ENCODE measurements around the gene PTDSS2.
A peak's percentile ranks its signal among the peaks of the same experiment; 100 is the strongest.
"Not testable (repeated sequence)": the region's sequence is repeated elsewhere in the genome, so short reads cannot be mapped to it uniquely, and the experiment has no call there.

The PTDSS2 gene

DNA sequence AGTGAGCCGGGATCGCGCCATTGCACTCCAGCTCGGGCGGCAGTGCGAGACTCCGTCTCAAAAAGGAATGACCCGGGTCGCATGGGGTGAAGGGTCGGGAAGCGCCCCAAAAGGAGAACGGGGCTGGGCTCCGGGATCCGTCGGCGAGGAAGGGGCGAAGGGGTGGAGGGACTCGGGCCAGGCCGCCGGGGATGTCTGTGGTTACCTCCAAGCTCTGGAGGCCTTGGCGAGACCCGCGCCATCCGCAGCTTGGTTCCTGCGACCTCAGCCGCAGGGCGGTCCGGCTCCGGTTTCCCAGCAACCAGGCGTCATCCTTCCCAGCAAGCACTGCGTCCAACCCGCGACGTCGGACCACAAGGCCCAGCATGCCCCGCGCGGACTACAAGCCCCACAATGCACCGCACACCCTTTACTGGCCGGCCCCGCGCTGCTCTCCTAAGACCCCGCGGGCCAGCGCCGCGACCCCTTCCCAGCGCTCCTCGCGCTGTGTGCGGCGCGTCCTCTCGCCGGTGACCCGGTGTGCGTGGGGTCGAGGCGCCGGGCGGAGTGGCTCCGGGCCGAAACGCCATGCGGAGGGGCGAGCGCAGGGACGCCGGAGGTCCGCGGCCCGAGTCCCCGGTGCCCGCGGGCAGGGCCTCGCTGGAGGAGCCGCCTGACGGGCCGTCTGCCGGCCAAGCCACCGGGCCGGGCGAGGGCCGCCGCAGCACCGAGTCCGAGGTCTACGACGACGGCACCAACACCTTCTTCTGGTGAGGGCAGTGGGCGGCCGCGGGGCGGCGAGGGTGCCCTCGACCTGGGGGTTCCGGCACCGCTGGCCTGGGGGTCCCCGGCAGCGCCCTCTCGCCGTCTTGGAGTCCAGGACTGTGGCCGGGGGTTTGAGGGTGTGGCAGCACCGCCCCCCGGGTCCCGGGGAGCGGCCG, at the start of gene PTDSS2:
TSS of gene PTDSS2 (plus strand) at position 391 of the 920 bp plus-strand sequence. CDS start at position 568, 177 bp downstream.
- peak; percentile 91 for DNase-seq (ENCODE audit: low read depth)

DNA sequence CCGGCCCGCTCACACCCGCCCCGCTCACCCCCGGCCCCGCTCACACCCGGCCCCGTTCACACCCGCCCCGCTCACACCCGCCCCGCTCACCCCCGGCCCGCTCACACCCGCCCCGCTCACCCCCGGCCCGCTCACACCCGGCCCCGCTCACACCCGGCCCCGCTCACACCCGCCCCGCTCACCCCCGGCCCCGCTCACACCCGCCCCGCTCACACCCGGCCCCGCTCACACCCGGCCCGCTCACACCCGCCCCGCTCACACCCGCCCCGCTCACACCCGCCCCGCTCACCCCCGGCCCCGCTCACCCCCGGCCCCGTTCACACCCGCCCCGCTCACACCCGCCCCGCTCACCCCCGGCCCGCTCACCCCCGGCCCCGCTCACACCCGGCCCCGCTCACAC, 48.9 kb upstream of the PTDSS2 start:
- DNase-seq (ENCODE audit: low read depth): not testable (repeated sequence)

GRCh38 chr11:403021-403760, 46.9 kb upstream of the PTDSS2 start:
- no peak for DNase-seq (ENCODE audit: low read depth)

DNA sequence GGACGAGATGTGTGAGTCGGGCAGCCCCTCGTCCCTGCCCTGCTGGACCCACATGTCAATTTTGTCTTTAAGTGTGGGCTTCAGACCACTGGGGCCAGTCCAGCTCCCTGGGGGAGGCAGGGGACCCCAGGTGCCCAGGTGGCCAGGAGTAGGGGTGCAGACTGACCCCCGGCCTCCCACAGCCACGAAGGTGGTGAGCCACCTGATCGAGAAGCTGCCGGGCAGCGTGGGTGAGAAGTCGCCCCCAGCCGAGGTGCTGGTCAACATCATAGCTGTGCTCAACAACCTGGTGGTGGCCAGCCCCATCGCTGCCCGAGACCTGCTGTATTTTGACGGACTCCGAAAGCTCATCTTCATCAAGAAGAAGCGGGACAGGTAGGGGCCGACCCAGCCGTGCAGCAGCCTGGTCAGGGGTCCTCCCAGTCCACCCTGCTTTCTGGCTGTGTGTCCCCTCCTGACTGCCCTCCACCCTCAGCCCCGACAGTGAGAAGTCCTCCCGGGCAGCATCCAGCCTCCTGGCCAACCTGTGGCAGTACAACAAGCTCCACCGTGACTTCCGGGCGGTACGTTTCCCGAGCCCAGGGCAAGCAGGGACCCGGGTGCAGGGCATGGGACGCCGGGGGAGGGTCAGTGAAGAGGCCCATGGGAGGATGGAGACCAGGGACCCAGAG, 46.2 kb upstream of the PTDSS2 start:
- DNase-seq (ENCODE audit: low read depth): no peak

DNA sequence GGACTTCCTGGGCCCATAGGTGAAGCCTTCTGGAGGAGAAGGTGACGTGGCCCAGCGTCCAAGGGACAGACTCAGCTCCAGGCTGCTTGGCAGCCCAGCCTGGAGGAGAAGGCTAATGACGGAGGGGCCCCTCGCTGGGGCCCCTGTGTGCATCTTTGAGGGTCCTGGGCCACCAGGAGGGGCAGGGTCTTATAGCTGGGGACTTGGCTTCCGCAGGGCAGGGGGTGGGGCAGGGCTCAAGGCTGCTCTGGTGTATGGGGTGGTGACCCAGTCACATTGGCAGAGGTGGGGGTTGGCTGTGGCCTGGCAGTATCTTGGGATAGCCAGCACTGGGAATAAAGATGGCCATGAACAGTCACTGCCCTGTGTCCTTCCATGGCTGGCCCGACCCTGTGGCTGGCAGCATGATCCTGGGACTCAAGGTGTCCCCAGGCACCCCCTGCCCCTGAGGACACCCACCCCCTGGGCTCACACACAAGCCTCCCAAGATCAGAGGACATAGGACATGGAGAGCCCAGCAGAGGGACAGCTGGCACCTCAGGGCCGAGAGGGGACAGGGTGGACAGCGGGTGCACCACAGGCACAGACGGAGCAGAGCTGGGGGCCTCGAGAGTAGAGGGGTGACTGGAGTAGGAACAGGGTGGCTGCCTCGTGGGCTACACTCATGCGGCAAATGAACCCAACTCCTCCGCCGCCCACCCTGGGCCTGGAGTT, 45.4 kb upstream of the PTDSS2 start:
- DNase-seq (ENCODE audit: low read depth): no peak

GRCh38 chr11:405323-405953, 44.6 kb upstream of the PTDSS2 start:
- DNase-seq (ENCODE audit: low read depth): no peak

DNA sequence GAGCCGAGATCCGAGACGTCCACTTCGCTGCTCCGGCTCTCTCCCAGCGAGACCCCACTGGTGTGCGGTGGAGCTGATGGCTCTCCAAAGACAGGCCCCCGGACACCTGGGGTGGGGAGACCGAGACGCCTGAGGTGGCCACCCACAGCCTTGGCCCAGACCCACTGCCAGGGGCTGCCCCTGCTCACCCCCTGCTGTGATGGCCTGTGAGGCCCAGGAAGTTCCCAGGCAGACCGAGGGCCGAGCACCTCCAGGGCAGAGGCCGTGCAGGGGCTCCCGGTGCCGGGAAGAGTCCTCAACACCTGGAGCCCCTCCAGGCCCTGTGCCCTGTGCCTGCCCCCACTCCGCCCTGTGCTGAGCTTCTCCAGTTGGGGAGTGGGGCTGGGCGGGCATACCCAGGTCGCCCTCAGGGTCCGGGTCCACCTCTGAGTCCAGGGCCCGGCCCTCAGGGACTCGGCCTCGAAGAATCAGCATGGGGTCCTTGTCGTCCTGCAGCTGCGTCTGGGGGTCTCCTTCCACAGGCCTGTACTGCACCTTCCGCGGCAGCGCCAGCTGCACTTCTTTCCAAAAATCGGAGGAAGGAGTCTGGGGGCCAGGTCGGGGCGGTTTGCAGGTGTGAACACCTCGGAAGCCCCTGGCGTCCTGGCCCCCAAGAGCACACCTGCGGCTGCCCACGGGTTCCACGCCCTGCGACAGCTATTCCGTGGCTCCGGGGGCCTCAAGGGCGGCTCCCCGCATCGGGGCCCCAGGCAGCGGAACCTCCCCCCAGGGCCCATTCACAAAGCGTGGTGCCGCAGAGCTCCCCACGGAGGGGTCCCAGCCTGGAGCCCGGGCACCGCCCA, 43.9 kb upstream of the PTDSS2 start:
- no peak for DNase-seq (ENCODE audit: low read depth)

DNA sequence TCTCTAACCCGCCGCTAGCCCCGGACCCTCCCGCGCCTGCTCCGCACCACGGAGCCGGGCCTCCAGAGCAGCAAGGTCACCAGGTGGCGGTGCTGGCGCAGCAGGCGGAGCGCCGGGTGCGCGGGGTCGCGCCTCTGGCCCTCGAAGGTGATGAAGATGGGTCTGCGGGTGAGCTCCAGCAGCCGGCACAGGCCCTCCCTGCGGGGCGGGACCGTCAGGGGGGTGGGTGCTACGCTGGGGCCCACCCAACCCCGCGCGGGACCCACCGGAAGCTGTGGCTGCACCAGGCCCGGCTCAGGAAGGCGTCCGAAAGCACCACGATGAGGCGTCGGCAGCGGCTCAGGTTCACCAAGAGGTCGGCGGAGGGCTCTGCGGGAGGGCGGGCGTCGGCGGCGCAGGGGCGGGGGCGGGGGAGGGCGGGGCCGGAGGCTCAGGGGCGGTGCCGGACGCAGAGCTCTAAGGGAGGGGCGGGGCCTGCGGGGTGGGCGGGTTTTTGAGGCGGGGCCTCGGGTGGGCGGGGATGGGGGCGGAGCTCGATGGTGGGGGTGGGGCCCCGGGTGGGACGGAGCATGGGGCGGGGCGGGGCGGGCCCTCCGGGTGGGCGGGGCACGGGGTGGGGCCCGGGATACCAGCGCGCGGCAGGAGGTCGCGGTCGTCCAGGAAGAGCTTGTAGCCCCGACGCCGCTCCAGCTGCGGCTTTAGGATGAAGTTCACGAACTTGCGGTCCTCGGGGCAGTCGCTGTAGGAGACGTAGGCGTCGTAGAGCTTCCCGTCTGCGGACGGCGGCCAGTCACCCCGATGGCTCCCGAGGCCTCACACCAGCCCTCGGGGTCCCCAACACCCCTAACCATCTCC, 43.1 kb upstream of the PTDSS2 start:
- DNase-seq (ENCODE audit: low read depth): peak; percentile 82

DNA sequence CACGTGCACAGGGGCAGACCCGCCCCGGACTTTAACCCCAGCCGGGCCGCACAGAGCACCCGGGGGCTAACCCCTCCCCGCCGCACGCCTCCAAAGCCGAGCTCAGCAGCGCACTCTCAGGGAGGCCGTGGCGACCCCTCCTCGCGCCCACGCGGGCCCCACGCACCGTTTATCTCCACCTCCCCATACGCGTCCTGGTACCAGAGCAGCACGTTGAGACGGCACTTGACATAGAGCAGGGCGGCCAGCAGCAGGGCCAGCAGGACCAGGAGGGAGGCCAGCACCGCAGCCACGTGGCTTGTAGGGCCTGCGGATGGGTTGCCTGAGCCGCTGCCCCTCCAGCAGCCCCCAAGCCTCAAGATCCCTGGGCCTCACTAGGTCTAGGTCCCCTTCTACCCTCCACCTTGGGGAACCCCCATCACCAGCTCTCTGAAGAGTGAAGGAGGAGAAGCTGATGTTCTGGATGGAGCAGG, 42.4 kb upstream of the PTDSS2 start:
- DNase-seq (ENCODE audit: low read depth): no peak

DNA sequence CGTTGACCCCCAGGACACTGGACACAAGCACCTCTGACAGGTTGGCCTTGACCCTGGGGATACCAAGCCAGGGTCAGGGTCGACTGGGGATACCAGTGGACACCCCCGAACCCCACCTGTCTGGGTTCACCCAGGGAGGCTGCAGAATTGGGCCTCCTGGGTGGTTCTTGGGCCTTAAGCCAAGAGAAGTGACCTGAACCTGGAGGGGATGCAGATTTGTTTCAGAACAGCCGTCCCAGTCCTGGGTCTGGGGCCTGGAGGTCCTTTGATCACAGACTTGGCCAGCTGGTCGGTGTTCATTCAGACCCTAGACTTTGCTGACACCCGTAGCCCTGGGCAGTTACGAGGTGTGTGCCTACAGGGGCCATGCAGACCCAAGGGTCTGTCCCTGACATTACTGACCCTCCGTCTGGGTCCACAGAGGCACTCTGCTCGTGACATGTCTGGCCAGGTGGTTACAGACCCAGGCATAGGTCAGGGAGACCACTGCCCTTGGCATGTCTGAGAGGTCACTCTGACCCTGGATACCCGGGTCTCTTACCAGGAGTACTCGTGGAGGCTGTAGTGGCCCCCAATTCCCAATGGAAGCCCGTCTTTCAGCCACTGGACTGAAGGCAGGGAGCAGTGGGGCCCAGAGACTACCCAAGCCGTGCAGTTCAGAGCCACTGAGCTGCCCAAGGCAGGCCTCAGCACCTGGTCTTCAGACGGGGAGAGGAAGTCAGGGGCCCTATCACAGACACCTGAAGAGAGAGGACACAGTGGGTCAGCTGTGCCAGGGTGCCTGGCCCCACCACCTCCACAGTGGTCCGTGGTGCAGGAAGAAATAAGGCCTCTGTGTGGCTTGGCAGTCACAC, 41.7 kb upstream of the PTDSS2 start:
- no peak for DNase-seq (ENCODE audit: low read depth)

- DNase-seq (ENCODE audit: low read depth): no peak
These were observed 41.0 kb upstream of the PTDSS2 start for GRCh38 chr11:409008-409599.

DNA sequence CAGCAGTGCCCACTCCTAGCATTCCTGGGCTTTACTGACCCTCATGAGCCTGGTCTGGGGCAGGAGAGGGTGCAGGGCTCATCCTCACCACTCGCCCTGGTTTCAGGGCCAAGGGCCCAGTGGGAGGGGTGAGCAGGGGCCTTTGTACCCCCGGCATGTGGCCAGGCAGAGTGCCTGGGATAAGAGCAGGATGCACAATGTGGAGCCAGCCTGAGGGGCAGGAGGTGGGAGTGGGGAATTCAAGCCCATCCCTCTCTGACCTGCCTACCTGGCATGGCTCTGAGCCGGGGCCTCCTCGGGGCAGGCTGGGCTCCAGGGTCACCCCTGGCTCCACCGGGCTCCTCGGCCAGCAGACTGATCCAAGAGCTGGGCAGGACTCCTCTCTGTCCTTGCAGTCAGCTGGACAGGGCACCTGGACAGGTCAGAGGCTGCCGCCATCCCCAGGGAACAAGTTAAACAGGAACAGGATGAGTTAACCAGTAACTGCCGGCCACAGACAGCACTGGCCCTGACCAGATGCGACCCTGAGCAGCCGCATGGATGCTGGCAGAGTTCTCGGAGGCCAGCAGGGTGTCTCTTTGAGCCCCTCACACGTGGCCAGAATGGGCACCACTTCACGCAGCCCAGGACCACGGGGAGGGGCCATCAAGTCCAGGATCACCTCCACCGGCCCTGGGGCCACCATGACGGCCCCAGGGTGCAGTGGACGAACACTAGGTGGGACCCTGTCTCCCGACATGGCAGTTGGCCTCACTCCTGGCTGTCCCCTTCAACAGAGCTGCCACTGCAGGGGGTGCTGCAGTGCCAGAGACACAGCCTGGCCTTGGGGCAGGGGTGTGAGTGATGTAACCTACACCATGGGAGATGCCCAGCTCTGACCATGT, 40.2 kb upstream of the PTDSS2 start:
- DNase-seq (ENCODE audit: low read depth): no peak

DNA sequence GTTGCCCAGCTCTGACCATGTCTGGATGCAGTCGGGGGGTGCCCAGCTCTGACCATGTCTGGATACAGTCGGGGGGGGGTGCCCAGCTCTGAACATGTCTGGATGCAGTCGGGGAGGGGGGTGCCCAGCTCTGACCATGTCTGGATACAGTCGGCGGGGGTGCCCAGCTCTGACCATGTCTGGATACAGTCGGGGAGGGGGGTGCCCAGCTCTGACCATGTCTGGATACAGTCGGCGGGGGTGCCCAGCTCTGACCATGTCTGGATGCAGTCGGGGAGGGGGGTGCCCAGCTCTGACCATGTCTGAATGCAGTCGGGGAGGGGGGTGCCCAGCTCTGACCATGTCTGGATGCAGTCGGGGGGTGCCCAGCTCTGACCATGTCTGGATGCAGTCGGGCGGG, 39.4 kb upstream of the PTDSS2 start:
- DNase-seq (ENCODE audit: low read depth): not testable (repeated sequence)

DNA sequence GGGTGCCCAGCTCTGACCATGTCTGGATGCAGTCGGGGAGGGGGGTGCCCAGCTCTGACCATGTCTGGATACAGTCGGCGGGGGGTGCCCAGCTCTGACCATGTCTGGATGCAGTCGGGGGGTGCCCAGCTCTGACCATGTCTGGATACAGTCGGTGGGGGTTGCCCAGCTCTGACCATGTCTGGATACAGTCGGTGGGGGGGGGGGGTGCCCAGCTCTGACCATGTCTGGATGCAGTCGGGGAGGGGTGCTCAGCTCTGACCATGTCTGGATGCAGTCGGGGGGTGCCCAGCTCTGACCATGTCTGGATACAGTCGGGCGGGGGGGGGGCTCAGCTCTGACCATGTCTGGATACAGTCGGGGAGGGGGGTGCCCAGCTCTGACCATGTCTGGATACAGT, 38.6 kb upstream of the PTDSS2 start:
- not testable (repeated sequence) for DNase-seq (ENCODE audit: low read depth)

DNA sequence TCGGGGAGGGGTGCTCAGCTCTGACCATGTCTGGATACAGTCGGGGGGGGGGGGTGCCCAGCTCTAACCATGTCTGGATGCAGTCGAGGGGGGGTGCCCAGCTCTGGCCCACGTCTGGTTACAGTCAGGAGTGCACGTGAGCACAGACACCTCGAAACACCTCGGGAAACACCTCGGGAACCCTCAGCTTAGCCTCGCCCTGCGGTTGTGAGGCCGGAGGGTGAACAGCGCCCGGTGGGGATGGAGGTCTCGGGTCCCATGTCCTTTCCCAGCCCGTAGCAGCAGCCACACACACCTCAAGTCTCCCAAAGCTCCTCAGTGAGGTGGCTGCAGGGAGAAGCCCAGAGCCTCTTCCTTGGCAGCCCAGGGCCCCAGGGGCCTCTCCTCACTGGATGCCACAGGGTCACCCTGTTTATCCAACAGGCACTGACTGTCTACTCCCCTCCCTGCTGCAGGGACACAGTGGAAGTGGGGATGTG, 37.4 kb upstream of the PTDSS2 start:
- DNase-seq (ENCODE audit: low read depth): no peak

DNA sequence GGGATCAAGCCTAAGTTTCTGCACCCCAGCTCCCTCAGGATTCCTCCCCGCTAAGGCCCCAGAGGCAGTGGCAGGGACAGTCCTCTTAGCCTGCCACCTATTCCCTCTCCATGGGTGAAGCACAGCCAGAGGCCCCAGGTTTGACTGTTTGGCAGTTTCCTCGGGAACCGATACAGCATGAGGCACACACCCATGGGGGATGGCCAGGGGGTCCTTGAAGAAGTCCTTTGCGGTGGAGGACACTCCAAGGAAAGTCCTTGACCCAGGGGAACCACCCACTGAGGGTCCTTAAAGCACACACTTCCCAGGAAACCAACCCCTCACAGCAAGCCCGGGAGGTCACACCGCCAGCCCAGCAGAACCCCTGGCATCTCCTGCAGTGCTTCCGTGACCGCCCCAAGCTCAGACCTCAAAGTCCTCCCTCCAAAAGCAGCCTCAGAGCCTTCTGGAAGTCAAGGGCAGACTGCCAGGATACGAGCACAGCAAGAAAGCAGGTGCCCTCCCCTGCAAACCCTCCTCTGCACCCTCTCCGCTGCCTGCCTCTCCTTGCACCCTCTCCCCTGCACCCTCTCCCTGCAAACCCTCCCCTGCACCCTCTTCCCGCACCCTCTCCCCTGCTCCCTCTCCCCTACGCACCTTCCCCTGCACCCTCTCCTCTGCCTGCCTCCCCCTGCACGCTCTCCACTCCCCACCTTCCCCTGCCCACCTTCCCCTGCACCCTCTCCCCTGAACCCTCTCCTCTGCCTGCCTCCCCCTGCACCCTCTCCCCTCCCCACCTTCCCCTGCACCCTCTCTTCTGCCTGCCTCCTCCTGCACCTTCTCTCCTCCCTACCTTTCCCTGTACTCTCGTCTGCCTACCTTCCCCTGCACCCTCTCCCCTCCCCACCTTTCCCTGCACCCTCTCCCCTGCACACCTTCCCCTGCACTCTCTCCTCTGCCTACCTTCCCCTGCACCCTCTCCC, 36.7 kb upstream of the PTDSS2 start:
- DNase-seq (ENCODE audit: low read depth): no peak
